Measurements from ENCODE around the gene CC2D1A.
A peak's percentile ranks its signal among the peaks of the same experiment; 100 is the strongest.

CC2D1A gene

GRCh38 chr19:13864046-13864666 lies 41.8 kb upstream of the CC2D1A start:
- Histone ChIP-seq H3K9me3 (ENCODE audit: insufficient read depth, low read length) (no peaks in the 10 kb centered on the region), H3K4me1 (ENCODE audit: insufficient read depth, insufficient read length) (peaks cover 36% of the 10 kb centered on the region), H3K4me3 (ENCODE audit: insufficient read length, low read depth) (no peak overlapping the region), H3K36me3 (ENCODE audit: insufficient read depth, insufficient read length, low read length) (no peaks in the 10 kb centered on the region), H3K27me3 (ENCODE audit: insufficient read depth, insufficient read length) (peaks cover 42% of the 10 kb centered on the region), H3K9ac (ENCODE audit: insufficient read length, low read depth) (no peak overlapping the region)
- no peak for DNase-seq (ENCODE audit: low read depth, low spot score)
- TF ChIP-seq ZNF274 (IDR thresholded peaks at IDR 0.05; ENCODE audit: low read depth, low read length) = no peak
- no peak for TF ChIP-seq SUZ12 (IDR thresholded peaks at IDR 0.05; ENCODE audit: extremely low read depth, insufficient read depth, insufficient read length)
- TF ChIP-seq YY1 (IDR thresholded peaks at IDR 0.05; ENCODE audit: insufficient read depth, insufficient read length) = no peak

- H3K4me3 ChIP-seq (ENCODE audit: insufficient read length, low read depth) = peak overlapping the region; percentile 15
- no peak for DNase-seq (ENCODE audit: low read depth, low spot score)
- H3K9ac ChIP-seq (ENCODE audit: insufficient read length, low read depth) = peak overlapping the region; percentile 56
- peaks cover 32% of the 10 kb centered on the region for H3K4me1 ChIP-seq (ENCODE audit: insufficient read depth, insufficient read length)
- TF ChIP-seq SUZ12 (IDR thresholded peaks at IDR 0.05; ENCODE audit: extremely low read depth, insufficient read depth, insufficient read length) = no peak
- no peak for TF ChIP-seq ZNF274 (IDR thresholded peaks at IDR 0.05; ENCODE audit: low read depth, low read length)
- no peak for TF ChIP-seq YY1 (IDR thresholded peaks at IDR 0.05; ENCODE audit: insufficient read depth, insufficient read length)
- peaks cover 3% of the 10 kb centered on the region for H3K36me3 ChIP-seq (ENCODE audit: insufficient read depth, insufficient read length, low read length)
- H3K27me3 ChIP-seq (ENCODE audit: insufficient read depth, insufficient read length) = peaks cover 47% of the 10 kb centered on the region
- H3K9me3 ChIP-seq (ENCODE audit: insufficient read depth, low read length) = no peaks in the 10 kb centered on the region
These were observed 41.1 kb upstream of the CC2D1A start for GRCh38 chr19:13864667-13865570.

- no peak for DNase-seq (ENCODE audit: low read depth, low spot score)
- peaks cover 29% of the 10 kb centered on the region for H3K4me1 ChIP-seq (ENCODE audit: insufficient read depth, insufficient read length)
- TF ChIP-seq SUZ12 (IDR thresholded peaks at IDR 0.05; ENCODE audit: extremely low read depth, insufficient read depth, insufficient read length) (peak; percentile 10), ZNF274 (IDR thresholded peaks at IDR 0.05; ENCODE audit: low read depth, low read length) (no peak), YY1 (IDR thresholded peaks at IDR 0.05; ENCODE audit: insufficient read depth, insufficient read length) (no peak)
- H3K4me3 ChIP-seq (ENCODE audit: insufficient read length, low read depth) = peak overlapping the region; percentile 34
- no peaks in the 10 kb centered on the region for H3K9me3 ChIP-seq (ENCODE audit: insufficient read depth, low read length)
- peaks cover 48% of the 10 kb centered on the region for H3K27me3 ChIP-seq (ENCODE audit: insufficient read depth, insufficient read length)
- H3K36me3 ChIP-seq (ENCODE audit: insufficient read depth, insufficient read length, low read length) = peaks cover 3% of the 10 kb centered on the region
- H3K9ac ChIP-seq (ENCODE audit: insufficient read length, low read depth) = peak overlapping the region; percentile 42
These were observed 40.2 kb upstream of the CC2D1A start for GRCh38 chr19:13865571-13866462.

GRCh38 chr19:13866463-13867046 lies 39.4 kb upstream of the CC2D1A start:
- H3K4me1 ChIP-seq (ENCODE audit: insufficient read depth, insufficient read length) = peaks cover 24% of the 10 kb centered on the region
- H3K36me3 ChIP-seq (ENCODE audit: insufficient read depth, insufficient read length, low read length) = peaks cover 3% of the 10 kb centered on the region
- peaks cover 54% of the 10 kb centered on the region for H3K27me3 ChIP-seq (ENCODE audit: insufficient read depth, insufficient read length)
- H3K9ac ChIP-seq (ENCODE audit: insufficient read length, low read depth) = peak overlapping the region; percentile 12
- no peaks in the 10 kb centered on the region for H3K9me3 ChIP-seq (ENCODE audit: insufficient read depth, low read length)
- H3K4me3 ChIP-seq (ENCODE audit: insufficient read length, low read depth) = peak overlapping the region; percentile 34
- no peak for TF ChIP-seq SUZ12 (IDR thresholded peaks at IDR 0.05; ENCODE audit: extremely low read depth, insufficient read depth, insufficient read length)
- TF ChIP-seq ZNF274 (IDR thresholded peaks at IDR 0.05; ENCODE audit: low read depth, low read length) = no peak
- TF ChIP-seq YY1 (IDR thresholded peaks at IDR 0.05; ENCODE audit: insufficient read depth, insufficient read length) = no peak
- no peak for DNase-seq (ENCODE audit: low read depth, low spot score)

GRCh38 chr19:13868663-13869062 lies 37.3 kb upstream of the CC2D1A start:
- TF ChIP-seq SUZ12 (IDR thresholded peaks at IDR 0.05; ENCODE audit: extremely low read depth, insufficient read depth, insufficient read length) (no peak), ZNF274 (IDR thresholded peaks at IDR 0.05; ENCODE audit: low read depth, low read length) (no peak), YY1 (IDR thresholded peaks at IDR 0.05; ENCODE audit: insufficient read depth, insufficient read length) (no peak)
- Histone ChIP-seq H3K9me3 (ENCODE audit: insufficient read depth, low read length) (no peaks in the 10 kb centered on the region), H3K4me1 (ENCODE audit: insufficient read depth, insufficient read length) (peaks cover 18% of the 10 kb centered on the region), H3K9ac (ENCODE audit: insufficient read length, low read depth) (no peak overlapping the region), H3K4me3 (ENCODE audit: insufficient read length, low read depth) (no peak overlapping the region), H3K27me3 (ENCODE audit: insufficient read depth, insufficient read length) (peaks cover 64% of the 10 kb centered on the region), H3K36me3 (ENCODE audit: insufficient read depth, insufficient read length, low read length) (peaks cover 3% of the 10 kb centered on the region)
- DNase-seq (ENCODE audit: low read depth, low spot score) = no peak

- no peak for TF ChIP-seq ZNF274 (IDR thresholded peaks at IDR 0.05; ENCODE audit: low read depth, low read length)
- TF ChIP-seq SUZ12 (IDR thresholded peaks at IDR 0.05; ENCODE audit: extremely low read depth, insufficient read depth, insufficient read length) = no peak
- no peak for TF ChIP-seq YY1 (IDR thresholded peaks at IDR 0.05; ENCODE audit: insufficient read depth, insufficient read length)
- Histone ChIP-seq H3K9ac (ENCODE audit: insufficient read length, low read depth) (no peak overlapping the region), H3K27me3 (ENCODE audit: insufficient read depth, insufficient read length) (peaks cover 63% of the 10 kb centered on the region), H3K9me3 (ENCODE audit: insufficient read depth, low read length) (no peaks in the 10 kb centered on the region), H3K36me3 (ENCODE audit: insufficient read depth, insufficient read length, low read length) (peaks cover 3% of the 10 kb centered on the region), H3K4me3 (ENCODE audit: insufficient read length, low read depth) (no peak overlapping the region), H3K4me1 (ENCODE audit: insufficient read depth, insufficient read length) (peaks cover 12% of the 10 kb centered on the region)
- no peak for DNase-seq (ENCODE audit: low read depth, low spot score)
These were observed 36.7 kb upstream of the CC2D1A start for GRCh38 chr19:13869281-13869680.

All from NT2/D1 (cell line).